ENCODE data around the gene HOXD9.

The HOXD9 gene

DNA sequence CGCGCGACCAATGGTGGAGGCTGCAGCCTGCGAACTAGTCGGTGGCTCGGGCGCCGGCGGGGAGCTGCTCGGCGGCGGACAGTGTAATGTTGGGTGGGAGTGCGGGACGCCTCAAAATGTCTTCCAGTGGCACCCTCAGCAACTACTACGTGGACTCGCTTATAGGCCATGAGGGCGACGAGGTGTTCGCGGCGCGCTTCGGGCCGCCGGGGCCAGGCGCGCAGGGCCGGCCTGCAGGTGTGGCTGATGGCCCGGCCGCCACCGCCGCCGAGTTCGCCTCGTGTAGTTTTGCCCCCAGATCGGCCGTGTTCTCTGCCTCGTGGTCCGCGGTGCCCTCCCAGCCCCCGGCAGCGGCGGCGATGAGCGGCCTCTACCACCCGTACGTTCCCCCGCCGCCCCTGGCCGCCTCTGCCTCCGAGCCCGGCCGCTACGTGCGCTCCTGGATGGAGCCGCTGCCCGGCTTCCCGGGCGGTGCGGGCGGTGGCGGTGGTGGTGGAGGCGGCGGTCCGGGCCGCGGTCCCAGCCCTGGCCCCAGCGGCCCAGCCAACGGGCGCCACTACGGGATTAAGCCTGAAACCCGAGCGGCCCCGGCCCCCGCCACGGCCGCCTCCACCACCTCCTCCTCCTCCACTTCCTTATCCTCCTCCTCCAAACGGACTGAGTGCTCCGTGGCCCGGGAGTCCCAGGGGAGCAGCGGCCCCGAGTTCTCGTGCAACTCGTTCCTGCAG lies at the start of gene HOXD9:
Gene HOXD9 (plus strand): TSS at position 37 of the 728 bp plus-strand sequence. CDS start 50 bp downstream, at position 87.
- DNase-seq: no peak

DNA sequence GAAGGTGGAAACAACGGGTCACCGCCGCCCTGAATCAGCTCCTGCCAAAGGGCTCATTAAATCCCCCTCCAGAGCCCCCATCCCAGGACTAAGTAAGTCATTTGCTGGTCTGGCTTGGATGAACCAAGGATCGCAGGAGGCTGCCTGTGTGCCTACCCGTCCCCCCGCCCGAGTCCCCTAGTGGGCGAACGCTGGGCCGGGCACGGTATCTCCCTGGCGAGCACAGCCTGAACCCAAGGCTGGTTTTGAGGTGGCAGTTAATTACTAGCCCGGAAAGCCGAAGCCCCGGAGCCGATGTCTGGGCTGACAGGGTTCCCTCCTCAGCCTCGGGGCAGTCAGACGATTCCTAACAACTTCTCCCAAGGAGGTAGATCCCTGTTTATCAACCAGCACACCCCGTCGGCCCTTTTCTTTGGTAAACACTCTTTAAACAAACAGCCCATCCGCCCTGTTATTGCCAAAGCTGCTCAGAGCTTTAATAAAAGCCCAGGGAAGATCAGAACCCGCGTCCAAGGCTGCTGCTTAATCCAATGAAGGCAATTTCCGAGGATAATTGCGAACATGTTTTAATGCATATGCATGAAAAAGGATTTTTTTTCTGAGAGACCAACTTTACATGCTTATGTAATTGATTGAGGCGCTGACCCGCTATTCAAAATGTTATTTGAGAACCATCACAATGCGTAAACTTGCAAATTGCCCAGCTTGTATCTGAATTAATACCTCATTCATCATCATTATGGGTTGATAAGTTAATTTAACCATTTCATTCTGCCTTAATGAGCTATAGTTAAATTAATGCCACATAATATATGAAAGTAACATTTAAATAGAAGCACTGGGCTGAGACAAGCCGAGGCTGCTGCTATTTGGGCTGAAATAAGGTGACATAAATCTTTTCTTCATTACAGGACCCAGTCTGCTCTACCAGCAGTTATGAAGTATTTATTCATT lies 49.3 kb upstream of the HOXD9 start:
- no peak for DNase-seq

DNA sequence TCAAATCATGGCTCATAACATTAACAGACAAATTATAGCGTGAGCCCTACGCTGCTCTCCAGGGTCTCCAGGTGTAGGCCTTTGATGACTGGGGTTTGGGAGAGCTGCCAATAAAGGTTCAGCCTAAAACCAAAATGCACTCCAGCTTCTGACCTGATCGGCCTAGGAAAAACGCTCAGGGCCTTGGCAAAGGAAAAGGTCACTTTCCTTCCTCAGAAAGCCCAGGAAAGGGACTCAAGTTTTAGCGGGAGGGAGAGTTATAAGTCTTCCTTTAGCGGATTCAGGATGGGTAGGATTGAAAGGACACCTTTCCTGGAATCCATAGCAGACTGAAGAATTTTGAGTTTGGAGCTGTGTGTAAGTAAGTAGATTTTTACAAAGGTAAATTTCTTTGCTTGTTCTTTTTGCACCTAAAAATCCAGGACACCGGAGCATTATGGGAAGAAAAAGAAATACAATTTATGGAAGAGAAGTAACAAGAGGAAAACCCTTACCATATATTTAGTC lies 47.5 kb upstream of the HOXD9 start:
- DNase-seq: no peak

DNA sequence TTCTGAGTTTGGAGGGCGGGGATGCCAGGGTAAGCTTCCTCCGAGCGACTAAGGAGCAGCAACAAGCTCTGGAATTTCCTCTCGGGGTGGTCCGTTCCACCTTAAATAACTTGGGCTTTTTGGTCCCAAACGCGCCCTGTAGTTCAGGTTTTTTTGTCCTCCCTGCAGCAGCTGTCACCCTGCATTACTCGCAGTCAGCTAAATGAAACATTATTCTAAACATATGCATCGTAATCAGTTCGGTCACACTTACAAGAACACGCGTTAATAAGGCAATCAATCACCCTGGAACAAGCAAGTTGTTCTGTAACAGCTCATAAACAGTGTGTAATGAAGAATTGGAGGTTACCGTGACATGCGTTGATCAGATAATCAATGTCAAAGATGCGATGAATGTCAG lies 47.0 kb upstream of the HOXD9 start:
- no peak for DNase-seq

DNA sequence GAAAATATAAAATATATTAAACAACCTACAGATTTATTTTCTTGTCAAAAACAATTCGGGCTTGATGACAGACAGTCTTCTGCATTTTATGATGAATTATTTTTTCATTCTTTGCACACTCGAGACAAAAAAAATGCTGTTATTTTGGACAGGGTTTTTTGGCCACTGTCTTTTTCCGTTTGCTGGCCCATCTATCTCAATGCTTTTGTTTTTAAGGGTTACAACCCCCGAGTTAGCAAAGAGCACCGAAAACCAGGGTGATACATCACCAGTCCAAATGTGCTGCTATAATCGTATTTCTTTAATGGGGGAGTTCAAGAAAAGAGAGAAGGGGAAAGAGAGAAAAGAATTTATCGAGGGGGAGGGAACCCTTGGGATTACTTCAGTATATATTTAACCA lies 46.5 kb upstream of the HOXD9 start:
- no peak for DNase-seq

DNA sequence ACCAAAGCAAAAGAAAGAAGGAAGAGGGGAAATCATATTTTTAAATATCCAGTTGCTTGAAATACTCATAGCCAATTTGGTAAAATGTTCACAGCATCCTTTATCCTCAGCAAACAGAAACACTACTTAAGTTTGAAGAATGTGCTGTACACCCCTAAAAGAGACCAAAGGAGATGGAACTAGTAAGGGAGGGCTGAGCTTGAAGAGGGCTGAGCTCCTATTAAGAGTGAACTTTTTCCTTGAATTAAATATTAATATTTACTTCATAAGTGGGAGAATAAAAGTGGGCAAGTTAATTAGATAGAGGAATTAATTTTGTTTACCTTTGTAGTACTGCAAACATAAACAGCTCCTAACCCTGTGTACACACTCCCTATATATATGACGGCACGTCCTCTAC lies 45.7 kb upstream of the HOXD9 start:
- DNase-seq: no peak

DNA sequence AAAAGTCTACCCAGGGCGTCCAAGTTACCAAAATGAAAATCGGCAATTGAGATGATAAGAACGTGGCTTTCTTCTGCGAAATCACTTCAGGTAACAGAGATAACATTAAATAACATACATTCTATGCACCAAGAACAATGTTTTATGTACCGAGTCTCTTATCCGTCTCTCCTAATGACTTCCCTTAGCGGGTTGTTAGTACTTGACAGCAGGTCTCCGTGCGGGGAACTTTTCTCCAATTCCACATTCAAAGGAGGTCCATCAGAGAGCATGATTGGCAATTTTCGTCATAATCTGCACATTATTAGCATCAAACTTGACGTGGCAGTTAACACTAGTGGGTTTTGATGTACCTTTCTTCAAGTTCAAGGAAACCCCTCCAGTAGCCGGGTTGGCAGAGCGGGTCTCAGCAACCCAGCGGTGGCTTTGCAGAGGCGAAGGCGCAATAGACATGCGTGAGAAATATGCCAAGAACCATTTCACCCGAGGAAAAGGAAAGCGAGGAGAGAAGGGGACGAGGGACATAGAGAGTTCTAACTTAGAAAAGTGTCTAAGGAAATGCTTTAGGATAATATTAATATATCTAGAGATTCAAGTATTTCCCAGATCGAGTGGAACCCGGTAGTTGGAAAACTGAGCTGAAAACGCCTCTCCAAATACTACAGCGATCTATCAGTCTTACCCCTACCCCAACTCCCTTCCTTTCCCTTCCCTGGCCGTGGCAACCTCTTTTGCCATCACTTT lies 43.8 kb upstream of the HOXD9 start:
- DNase-seq: no peak

DNA sequence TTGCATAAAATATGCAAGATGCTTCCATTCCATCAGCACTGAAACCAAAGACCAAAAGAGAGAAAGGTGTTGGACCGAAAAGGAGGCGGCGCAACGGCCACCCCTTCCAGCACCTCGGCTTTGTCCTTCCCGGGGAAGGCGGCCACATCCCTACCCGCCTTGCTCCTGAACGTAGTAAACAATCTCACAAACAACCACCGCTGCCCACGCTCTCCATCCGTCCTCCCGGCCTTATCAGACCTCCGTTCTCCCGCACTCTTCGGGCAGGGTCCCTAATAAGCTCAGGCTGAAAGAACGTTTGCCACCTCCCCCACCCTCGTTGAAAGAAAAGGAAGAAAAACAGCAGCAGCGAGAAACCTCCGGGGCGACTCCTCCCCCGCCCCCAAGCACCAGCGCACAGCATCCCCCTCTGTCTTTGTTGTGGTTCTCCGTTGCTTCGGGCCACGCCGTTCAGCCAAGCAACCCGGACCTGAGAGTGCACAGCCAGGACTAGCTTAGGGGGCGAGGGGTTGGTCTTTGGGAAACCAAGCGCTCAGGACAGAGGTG lies 43.2 kb upstream of the HOXD9 start:
- DNase-seq: no peak

DNA sequence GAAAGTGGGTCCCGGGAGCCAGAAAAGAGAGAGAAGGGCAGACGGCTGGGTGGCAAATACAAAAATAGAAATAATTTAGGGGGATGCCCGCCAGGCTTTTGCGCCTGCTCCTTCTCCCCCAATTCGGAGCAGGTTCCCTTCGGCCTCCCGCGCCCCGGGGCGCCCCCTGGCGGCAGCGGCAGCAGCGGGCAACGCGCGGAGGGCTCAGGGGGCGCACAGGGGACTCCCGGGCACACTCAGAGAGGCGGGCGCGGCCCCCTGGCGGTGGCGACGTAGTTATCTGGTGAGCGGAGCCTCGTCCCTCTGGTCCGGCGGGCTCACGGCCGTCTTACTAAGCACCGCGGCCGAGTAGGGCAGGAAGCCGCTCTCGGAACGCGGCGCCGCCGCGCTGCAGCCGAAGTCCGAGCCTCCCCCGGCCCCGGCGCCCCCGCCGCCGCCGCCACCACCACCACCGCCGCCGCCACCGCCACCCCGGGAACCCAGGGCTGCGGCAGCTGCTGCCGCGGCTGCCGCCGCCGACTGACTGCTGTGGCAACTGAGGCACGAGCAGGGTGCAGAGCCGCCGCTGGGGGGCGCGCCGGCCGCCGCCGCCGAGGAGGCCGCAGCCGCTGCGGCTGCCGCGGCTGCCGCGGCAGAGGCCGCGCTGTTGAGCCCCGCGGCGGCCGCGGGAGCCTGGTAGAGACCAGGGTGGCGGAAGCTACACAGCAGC lies 42.5 kb upstream of the HOXD9 start:
- no peak for DNase-seq

DNA sequence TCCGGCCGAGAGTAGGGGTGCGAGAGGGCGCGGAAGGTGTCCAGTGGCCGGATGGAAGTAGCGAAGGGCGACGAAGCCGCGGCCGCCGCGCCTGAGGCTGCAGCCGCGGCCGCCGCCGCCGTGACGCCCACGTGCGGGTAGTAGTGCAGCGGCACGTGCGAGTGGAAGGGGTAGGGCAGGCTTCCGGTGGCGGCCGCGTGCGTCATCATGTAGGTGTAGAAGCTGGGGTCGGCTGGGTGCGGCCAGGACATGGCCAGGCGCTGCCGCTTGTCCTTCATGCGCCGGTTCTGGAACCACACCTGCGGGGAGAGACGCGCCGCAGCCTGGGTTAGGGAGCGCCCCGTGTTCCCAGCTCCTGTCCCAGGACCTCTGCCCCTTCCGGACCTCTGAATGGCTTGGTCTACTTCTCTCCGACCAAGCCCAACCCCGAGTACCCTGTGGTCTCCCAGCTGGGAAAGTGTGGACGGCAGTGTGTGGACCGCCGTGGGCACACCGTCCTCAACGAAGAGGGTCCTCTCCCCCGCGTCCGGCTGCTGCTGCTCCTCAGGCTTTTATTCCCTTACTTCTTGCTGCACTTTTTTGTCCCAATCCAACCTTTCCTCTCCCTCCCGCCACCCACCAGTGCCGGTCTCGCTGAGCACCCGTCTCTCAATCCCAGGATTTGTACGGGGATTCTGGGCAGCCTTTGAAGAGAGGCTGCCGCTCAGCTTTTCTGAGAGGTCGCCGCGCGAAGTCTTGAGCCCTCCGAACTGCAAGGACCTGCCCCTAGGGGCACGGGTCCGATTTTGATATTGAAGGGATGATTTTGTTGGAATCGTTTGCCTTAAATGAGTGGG lies 41.8 kb upstream of the HOXD9 start:
- DNase-seq: no peak

DNA sequence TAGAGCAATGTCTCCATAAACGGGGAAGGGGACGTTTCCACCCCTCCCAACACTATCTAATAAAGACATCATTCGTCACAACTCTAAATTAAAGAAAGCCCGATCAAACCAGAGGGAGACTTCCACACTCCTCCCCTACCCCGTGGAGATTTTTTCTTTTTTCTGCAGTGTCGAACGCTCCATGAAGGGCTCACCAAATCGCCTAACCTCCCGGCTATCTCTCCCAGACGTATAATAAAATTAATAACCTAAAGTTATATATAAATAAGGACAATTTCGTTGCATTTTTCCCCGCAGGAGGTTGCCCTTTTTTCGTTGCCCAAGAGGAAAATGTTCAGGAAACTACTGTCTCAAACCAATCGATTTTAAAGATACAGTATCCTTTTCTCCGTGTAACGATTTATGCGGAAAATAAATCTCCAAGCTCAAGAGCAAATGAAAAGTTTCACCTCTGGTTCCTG lies 41.1 kb upstream of the HOXD9 start:
- DNase-seq: no peak

DNA sequence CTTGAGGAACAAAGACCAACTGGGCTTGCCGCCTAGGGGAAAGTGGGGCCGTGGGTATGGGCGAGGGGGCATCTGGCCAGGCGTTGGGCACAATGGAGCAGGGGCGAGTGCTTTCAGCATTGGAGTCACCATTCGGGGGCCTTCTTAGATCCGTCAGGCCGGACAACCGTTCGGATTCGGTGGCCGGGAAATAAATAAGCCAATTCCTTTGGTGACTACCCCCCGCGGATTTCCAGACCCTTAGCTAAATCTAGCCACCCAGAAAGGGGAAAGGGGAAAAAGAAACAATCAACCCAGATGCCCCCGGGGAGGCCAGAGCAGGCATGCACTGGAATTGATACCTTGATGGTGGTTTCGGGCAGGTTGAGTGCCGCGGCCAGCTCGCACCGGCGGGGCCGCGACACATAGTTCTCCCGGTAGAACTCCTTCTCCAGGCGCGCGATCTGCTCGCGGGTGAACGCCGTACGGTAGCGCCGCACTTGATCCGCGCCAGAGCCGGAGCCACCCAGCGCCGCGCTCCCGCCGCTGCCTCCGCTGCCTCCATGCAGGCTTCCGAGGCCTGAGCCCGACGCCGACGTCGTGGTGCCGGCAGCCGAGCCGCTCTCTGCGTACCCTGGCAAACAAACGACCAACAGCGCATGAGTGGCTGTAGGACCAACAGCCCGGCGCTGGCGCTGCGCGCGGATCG lies 40.5 kb upstream of the HOXD9 start:
- no peak for DNase-seq

DNA sequence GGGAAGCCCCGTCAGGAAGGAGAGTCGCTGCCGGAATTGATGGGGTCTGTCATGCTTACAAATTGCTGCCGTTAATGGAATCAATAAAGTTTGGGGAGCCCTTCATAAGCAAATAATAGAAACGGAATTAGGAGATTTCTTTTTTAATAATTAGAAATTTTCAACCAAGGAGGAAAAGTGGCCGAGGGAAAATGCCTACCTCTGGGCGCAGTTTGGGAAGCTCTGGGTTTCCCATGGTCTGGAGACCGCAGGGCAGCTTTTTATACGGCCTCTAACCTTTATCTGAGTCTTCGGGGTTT lies 40.0 kb upstream of the HOXD9 start:
- DNase-seq: no peak

DNA sequence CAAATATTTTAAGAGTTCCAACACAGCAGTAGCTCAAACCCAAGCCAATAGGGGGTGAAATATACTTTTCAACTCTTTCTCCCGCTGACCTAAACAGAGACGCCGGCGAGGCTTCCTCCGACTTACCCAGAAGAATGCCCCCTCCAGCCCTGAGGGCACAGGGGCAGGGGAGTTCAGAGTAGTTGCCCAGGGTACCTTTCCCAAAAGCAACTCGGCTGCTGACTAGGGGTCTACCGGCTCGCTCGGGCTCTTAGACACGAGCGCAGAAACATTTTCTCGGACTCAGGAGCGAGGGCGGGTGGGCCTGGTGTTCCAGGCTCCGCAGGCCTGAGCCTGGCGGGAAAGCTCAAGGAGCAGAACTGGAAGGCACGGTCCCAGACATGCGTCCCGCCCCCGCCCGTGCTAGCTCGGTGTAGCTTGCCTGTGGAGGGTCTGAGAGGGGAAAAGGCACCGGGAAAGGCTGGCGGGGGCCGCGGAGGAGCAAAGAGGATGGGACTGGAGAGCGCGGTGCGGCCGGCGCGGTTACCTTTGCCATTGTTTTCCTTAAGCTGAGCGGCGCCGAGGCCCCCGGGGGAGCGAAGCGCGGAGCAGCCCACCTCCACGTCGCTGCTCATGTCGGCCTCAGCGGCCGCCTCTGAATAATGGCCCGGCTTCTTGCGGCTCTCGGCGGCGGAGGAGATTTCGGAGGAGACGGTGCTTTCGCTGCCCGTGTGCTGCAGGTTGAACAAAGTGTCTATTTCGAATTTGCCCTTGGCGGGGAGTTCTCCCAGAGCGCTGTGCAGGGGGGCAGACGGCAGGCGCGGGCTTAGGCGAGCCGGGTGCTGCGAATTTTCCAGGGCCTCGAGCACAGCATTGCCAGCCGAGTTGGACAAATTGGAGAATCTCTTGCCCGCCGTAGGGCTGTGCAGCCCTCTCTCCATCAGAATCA lies 39.4 kb upstream of the HOXD9 start:
- DNase-seq: no peak

DNA sequence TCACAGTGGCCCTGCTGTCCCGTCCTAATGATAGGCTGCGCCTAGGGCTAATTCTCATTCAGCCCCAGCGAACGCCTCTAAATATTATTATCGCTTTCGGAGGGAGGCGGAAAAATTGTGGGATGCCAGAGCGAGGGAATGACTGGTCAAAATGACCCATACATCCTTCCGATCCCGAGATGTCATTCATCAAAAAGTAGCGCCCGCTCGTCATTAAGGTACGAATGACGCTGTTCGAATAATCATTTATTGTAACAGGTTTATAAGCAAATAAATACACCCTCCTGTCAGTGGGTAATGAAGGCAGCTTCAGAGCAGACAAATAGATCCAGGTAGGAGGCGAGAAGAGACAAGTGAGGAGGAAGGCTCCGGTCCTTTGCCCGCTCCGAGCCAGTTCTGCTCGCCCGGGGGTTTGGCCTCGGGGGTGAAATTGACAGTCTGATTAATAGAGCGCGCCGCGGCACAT lies 38.7 kb upstream of the HOXD9 start, which contains the start of gene EVX2:
Gene EVX2 (minus strand): TSS at position 167 of the 466 bp plus-strand sequence. CDS start 186 bp downstream, outside the sequence.
- DNase-seq: no peak

DNA sequence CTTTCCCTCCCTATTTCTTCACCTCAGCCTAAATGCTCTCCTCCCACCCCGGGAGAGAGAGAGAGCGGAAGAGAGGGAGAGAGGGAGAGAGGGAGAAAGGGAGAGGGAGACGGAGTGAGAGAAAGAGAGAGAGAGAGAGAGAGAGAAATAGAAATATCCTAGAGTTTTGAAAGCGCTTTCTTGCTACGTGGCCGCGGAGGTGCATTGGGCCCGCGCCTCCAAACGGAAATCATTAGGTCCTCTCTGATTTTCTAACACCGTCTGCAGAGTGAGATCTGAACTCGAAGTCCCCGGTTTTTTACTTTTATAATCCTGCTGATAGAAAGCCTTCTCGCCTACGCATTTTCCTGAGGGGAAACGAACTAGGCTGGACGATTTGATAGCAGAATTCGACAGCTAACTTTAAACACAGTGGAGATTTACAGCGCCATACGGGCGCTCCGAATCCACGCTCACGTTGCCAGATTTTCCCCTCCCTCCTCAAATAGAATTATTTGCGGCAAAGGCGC lies 37.9 kb upstream of the HOXD9 start:
- DNase-seq: no peak

DNA sequence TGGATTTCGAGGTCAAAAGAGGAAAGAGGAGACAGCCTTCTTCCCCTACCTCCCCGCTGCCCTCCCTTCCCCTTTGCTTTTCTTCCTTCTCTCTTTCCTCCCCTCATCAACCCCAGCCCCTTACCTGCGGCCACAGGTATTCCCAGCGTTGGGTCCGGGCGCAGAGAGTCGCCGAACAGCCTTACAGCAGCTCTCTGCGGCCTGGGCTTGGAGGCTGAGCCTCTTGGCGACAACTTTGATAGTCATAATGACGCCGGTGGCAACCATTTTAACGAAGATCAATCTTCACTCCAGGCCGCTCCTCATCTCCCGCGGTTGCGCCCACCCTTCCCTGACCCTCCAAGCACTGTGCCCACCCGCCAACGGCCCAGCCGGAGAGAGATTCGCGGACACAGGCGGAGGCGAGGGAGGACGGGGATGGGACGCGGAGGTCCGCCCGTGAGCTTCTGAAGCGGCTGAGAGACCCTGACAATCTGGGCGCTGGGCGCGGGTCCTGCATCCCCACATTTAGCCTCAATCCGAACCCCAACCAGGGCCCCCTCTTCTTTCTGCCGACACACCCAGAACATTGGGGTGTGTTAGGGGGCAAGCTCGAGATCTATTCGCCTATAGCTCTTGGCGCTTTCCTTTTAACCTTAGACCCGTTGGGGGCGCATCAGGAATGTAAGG lies 37.3 kb upstream of the HOXD9 start:
- no peak for DNase-seq
